IPS-NIHi7 (cell line): ENCODE data around the gene ARID5B.

Experiments
- DNase-seq: peaks from one replicate; pipeline ENCODE4 v3.0.0; 2012; ENCODE audit warnings: mixed read lengths; ENCODE audit errors: extremely low spot score

The ARID5B gene

DNA sequence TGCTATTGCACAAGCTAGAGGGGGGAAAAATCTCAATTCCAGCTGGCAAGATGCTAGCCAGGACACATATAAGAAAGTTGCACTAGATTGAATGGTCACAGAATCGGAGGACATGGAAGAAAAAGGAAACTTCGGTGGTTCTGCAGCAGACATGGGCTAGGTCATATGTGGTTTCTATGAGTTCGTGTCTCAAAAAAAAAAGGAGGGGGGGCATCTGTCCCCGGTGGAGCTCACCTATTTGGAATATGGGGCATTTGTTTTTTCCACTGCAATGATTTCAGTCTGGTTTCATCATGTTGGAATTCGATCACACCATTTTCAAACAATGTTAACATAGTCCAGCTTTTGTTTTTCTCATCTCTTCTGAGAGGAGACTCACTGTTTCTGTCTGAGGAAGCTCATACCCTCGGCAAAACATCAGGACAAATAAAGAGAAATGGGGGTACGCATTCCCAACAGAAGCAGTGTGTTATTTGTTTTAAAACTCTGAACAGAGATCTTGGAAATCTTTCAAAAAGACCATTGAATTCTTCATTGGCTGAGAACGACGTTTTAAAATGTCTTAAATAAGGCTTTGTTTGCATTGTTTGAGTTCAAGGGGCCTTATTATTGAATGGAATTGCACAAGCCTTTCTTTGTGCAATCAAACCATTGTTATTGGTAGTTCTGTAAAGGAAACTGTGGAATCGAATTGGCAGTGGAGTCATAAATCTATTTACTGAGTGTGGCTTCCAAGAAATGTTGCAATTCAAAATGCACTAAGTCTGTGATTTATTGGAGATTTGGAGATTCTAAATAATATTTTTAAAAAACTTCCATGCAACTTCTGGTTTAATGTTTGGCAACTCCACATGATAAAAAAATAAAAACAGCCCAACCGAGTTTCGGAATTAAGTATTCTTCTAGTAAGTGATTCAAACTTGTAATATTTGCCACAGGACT is 194.0 kb downstream of the ARID5B start:
- DNase-seq: no peak

GRCh38 chr10:62096256-62096933 is 194.9 kb downstream of the ARID5B start:
- DNase-seq: no peak

- DNase-seq: no peak
Observed at GRCh38 chr10:62098278-62099121, 197.0 kb downstream of the ARID5B start.

GRCh38 chr10:62099299-62099698 is 197.8 kb downstream of the ARID5B start:
- no peak for DNase-seq

DNA sequence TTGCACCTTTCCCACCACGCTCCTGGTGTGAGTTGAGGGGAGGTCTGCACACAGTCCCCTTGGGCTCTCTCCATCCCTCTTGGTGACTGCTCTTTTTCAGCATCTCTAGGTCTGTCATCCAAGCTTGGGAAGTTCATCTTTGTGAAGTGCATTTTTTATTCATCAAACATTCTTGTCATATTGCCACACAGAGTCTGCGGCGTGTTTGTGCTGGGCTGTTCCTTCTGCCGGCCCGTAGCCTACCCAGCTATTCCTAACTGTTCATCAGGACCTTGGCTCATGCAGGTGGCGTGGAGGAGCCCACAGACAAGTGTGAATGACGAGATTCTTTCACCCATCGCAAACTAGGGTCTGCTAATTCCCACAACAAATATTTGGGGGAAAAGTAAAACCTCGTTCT is 202.4 kb downstream of the ARID5B start:
- no peak for DNase-seq

DNA sequence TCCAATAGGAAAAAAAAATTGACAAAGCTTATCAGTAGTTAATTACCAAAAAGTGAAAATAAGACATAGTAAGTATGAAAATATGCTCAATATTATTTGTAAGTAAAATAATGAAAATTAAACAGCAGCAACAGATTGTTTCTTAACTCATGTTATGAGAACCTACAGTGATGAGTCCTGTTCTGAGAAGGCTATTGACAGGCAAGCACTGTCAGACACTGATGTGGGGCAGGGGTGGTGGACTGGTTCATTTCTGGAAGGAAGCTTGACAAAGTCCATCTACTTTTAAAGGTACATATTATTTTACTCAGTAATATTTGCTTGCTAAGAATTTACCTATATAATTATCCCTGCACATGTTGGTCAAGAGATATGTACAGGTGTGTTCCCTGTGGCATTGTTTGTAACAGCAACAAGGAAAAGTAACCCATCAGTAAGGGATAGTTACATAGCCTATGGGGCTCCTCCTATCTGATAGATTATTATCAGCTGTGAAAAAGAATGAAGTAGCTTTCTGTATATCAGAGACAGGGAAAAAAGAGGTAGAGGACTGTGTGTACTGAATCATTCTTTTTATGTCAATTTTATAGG is 205.5 kb downstream of the ARID5B start:
- no peak for DNase-seq

DNA sequence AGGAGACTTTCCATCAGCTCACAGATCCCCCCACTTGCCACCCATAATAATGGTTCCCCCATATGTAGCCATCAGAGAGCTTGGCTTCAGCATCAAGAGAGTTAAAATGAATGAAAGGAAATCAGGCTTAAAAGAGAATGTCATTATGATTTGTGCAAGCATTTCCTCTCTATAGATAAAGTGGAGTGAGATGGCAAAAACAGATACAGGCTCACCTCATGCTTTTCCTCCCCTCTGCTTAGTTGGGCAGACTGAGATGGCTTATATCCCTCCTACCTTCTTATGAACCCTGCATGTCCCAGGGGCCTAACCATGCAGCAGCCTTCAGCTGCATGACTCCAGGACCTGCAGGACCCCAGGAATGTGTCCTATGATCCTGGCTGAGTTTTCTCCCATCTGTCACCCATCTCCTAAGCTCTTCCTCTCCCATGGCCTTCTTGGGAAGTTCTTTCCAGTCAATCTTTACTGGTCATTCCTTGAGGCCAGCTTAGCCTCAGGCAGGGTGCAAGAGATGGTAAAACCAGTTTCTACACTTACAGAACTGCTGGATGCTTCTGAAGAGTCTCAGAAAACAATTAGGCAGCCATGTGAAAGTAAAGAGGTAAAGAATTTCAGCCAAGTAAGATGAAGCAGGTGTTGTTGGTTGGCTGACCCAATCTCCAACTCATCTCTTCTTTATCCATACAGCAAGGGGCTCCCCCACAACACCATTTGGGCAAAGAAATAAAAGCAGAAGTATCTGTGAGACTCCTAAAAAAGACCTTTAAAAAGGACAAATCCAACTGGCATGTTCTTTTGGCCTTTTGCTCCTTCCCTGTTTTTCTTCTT is 207.5 kb downstream of the ARID5B start:
- DNase-seq: no peak

DNA sequence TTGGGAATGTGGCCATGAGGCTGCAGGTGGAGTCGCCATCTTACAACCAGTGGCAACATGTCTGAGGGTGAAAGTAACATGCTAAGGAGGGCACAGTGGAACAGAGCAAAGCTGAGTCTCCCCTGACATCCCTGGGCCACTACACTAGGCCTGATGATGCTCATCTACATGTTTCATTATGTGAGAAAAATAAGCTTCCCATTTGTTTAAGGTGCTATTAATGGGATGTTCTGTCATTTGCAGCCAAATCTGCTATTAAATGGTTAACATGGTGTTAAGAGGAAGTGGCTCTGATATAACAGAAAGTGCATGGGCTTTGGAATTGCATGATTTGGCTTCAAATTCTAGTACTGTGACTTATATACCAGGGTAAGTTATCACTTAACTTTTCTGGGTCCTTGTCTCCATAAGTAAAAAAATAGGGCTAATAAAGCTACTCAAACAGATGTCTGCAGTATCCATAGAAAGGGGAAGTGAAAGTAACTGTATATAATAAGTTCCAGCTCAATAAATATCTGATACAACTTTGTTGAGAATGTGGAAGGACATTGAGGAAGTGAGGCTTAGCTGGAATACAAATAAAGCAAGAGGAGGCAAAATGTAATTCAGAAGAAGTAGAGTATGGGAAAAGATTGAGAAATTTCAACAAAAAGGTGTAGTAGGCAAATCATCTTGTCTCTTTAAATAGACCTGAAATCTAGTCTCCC is 208.2 kb downstream of the ARID5B start:
- no peak for DNase-seq

DNA sequence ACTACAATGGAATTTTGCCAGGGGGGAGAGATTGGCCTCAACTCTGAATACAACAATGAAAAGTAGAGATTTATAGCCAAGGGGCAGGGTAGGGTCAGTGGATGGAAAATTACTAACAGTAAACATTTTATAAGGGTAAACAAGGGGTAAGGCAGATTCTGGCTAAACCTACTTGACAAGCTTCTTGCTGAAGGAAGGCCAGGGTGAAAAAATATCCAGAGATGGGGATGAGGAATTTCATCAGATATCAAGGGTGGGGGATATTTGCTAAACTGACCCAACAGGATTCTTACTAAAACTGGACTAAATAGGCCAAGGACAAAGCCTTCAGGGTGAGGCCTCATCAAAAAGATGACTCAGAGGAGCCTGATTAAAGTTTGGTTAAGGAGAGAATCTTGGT is 210.8 kb downstream of the ARID5B start:
- DNase-seq: no peak

GRCh38 chr10:62112963-62113362 is 211.5 kb downstream of the ARID5B start:
- DNase-seq: no peak

DNA sequence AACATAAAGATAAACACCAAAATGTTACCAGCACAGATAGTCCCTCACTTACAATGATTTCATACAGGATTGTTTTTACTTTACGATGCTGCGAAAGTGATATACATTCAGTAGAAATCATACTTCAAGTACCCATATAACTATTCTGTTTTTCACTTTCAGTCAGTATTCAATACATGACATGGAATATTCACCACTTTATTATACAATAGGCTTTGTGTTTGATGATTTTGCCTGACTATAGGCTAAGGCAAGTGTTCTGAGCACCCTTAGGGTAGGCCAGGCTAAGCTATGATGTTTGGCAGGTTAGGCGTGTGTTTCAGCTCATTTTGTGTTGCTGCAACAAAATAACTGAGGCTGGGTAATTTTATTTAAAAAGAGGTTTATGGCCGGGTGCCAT is 212.2 kb downstream of the ARID5B start:
- no peak for DNase-seq

DNA sequence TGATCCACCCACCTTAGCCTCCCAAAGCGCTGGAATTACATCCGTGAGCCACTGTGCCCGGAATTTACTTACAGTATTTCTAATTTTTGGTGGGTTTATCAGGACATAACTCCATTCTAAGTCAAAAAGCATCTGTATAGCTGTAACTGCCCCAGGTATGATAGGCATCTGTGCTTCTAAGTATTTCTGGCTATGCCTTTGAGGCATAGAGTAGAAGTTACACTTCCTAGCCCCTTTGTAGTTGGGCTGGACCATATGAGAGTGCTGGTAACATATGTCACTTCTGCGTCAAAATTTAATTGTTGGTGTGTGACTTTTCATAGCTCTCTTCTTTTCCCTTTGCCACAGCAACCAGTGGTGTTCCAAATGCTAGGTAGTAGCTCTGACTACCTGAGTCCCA is 213.8 kb downstream of the ARID5B start:
- DNase-seq: no peak

DNA sequence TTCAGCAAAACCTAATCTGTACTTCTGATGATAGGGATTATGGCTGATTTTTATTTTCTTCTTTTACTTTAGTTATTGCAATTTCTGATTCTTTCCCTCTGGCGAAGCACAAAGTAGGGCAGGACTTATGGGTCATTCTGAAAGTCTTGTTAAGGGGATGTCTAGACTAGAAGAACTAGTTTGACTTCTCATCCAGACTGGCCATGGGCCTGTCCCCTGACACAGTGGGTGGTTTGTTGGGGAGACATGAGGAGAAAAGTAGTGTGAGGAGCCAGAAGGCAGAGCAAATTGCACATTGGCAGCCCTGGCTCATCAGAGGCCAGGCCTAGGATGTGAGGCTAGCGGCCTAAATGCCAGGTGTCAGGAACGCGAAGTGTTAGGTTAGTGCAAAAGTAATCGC is 214.3 kb downstream of the ARID5B start:
- DNase-seq: no peak

DNA sequence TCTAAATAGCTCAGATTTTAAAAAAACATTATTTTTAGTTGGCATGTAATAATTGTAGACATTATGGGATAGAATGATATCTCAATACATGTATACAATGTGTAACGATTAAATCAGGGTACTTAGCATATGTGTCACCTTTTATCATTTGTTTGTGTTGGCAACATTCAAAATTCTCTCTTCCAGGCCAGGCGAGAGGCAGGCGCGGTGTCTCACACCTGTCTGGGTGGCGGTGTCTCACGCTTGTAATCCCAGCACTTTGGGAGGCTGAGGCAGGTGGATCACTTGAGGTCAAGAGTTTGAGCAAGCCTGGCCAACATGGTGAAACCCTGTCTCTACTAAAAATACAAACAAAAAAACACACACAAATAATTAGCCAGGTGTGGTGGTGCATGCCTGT is 215.4 kb downstream of the ARID5B start:
- DNase-seq: no peak

DNA sequence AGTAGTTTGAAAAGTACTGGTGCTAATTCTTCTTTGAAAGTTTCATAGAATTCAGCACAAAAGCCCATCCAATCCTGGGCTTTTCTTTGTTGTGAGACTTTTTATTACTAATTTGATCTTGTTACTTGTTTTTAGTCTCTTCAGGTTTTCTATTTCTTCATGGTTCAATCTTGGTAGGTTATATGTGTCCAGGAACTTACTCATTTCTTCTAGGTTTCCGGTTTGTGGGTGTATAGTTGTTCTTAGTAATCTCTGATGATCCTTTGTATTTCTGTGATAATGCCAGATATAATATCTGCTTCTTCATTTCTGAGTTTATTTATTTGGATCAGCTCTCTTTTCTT is 219.7 kb downstream of the ARID5B start:
- DNase-seq: no peak

GRCh38 chr10:62127975-62128374 is 226.5 kb downstream of the ARID5B start:
- DNase-seq: no peak

- no peak for DNase-seq
Observed at GRCh38 chr10:62130948-62131347, 229.4 kb downstream of the ARID5B start.

DNA sequence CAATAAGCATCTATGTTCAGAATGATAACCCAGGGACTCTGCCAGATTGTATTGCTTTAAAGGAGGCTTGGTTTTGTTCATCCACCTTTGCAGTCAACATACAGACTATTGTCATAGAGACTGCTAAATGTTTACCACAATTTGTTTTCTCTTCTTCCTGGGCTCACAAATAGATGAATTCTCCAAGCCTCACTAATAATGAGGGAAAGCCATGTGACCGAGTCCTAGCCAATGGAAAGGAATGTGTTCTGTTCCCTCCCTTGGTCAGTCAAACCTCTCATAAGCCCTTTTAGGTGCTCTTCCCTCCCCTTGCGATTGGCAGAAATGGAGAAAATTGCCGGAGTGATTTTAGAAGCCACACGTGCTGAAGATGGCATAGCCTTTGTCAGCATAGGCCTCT is 230.2 kb downstream of the ARID5B start:
- no peak for DNase-seq

GRCh38 chr10:62133618-62134017 is 232.1 kb downstream of the ARID5B start:
- DNase-seq: no peak

GRCh38 chr10:62136931-62137330 is 235.4 kb downstream of the ARID5B start:
- no peak for DNase-seq
